Transverse colon (tissue), 4 donors: ENCODE measurements around the gene PRRX2.

Experiments used
- CTCF ChIP-seq, 5 experiments: fragments of 200-600 bp in 3 of 5; fragments of 450-650 bp in 2 of 5; sonication (generic) in 3 of 5; IDR thresholded peaks; 1 replicate in 2 of 5; 2 replicates in 3 of 5; pipeline ENCODE4 v1.5.1; 2016 to 2017; ENCODE audit warnings: antibody characterized with exemption in 5 of 5, inconsistent platforms in 3 of 5, mild to moderate bottlenecking in 2 of 5, moderate library complexity in 1 of 5
- EP300 ChIP-seq: sonication (generic); formaldehyde crosslinking; IDR thresholded peaks from one replicate; pipeline ENCODE4 v1.6.1; 2017; ENCODE audit warnings: antibody characterized with exemption, low read depth
- POLR2AphosphoS5 ChIP-seq, 3 donors: sonication (generic); formaldehyde crosslinking; IDR thresholded peaks; one replicate each; pipeline ENCODE4 v1.6.1; 2016; ENCODE audit warnings: antibody characterized with exemption in 3 of 3

- no peak for TF ChIP-seq CTCF (IDR thresholded peaks at IDR 0.05)
- no peak for TF ChIP-seq EP300
- TF ChIP-seq POLR2AphosphoS5 (IDR thresholded peaks at IDR 0.05), result no peak
Measured at GRCh38 chr9:129757045-129757444, 91.6 kb downstream of the PRRX2 start.
